HG03108 (cell line): ENCODE results near the gene TEX261.

Experiments
- ATAC-seq: cut with Tn5 transposase; IDR thresholded peaks from one replicate; pipeline ENCODE4 v1.9.1; 2021; ENCODE audit warnings: moderate library complexity; ENCODE audit not compliant: unreplicated experiment

TEX261 gene

DNA sequence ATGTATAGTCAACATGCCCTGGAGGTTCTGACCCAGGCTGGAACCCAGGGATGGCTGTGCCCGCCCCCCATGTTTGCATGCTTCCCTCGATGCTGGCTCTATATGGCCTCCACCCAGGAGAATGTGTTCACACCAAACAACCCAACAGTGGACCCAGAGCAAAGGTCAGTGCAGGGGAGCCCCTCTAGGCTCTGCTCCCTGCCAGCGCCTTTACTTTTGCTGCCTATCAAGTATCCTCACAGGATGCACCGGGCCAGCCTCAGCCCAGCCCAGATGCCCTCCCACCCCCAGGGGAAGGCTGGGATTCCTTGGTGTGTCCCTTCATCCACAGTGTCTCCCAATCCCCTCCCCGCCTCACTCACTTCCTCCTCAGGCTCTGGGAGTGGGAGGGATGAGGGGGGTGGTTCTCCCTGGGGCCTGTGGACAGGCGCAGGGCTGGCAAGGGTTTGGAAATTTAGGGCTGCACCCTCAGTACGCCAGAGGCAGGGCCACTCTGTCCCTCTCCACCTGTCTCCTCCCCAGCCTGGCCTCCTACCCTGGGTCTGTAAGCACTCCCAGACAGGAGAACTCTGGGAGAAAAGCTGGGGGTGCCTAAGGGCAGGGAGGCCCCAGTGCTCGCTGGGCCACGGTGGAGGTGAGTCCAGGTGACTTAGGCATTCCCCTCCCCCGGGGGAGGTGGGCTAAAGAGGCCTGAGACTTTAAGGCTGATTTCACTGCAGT is 56.6 kb downstream of the TEX261 start:
- no peak for ATAC-seq

DNA sequence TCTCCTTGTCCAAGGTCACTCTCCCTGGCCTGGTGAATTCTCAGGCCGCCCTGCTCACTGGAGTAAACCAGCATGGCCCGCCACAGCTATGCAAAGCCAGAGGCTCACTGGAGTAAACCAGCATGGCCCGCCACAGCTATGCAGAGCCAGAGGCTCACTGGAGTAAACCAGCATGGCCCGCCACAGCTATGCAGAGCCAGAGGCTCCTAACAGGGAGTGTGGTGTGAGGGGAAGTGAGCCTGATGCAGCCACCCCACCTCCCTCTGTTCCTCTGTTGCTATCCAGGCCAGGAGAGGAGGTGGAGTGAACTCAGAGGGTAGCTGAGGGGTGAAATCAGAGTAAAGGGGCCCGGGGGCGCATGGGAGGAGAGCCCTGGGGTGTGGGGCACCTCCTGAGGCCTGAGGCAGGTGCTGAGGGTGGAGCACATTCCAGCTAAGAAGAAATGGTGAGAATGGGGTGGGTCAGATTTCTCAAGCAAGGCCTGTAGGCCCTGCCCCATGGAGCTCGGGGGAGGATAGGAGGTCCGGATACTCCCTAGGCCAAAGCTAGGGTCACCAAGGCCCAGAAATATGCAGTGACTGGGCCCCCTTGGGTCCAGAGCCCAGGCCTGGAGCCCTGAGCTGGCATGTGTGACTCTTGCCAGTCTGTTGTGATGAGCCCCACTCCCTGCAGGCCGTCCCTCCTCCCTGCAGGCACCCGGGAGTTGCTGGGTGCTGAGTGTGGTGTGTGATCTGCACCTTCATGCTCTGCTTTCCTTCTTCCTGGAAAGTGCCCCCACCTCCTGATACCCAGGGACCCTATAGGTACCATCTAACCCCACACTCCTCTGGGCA is 57.5 kb downstream of the TEX261 start:
- ATAC-seq, result no peak

DNA sequence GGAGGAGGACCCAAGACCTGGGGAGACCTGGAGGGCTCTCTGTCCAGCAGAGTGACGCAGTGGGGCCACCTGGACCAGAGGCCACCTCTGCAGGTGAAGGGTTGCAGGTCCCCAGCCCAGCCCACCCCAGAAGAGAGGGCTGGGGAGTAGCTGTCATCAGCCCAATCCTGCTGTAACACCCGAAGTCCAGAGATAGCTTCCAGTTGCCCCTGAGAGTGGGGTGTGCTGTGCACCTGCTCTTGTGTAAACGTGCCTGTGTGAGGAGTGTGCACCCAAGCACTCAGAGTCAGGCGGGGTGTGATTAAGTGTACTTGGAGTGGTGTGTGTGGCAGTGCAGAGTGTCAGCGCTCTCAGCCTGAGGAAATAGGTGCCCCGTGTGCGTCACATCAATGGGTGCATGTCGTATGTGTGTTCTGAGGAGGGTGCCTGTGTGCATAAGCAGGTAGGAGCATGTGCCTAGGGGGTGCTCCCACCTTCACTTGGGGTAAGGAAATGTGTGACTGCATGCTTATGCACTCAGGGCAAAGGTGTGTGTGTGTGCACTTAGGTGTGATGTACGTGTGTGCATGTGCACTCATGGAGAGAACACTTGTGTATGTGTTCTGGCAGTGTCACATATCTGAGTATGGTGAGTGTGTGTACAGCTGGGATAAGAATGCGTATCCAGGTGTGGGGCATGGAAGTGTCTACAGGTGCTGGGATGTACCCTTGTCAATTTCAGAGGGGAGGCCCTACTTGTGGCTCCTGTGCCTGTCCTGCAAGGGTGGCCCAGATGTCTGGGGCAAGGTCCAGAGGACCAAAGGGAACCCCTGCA is 58.3 kb downstream of the TEX261 start:
- ATAC-seq, result no peak
